GM19238 (cell line): ENCODE data around the gene CDRT4.
"Not testable (repeated sequence)": the region's sequence is repeated elsewhere in the genome, so short reads cannot be mapped to it uniquely, and the experiment has no call there.

Experiments used
- DNase-seq: peaks from one replicate; pipeline ENCODE4 v3.0.0; 2011; ENCODE audit warnings: low spot score; ENCODE audit not compliant: insufficient read length

Gene CDRT4

GRCh38 chr17:15456972-15457722 lies 10.3 kb downstream of the CDRT4 start:
- DNase-seq, result no peak

GRCh38 chr17:15456496-15456895 lies 10.9 kb downstream of the CDRT4 start:
- no peak for DNase-seq

DNA sequence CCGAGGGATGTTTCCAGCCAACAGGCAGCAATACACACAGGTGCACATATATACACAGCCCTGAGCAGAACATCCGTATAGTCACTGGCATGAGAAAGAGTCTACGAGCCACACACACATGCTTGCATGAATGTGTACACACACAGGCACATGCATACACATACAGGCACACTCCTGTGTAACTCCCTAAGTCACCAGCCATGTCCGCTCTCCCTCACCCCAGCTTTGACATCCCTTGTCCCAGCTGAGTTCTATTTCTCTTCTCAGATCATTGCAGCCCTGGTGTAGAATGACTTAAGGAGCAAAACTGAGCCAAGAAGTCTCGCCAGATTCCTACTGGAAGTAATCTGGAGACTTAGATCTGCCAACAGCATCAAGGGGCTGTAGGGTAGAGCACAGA lies 13.1 kb downstream of the CDRT4 start:
- DNase-seq, result no peak

- no peak for DNase-seq
These were observed 13.6 kb downstream of the CDRT4 start for GRCh38 chr17:15453782-15454181.

- DNase-seq, result no peak
These were observed 14.2 kb downstream of the CDRT4 start for GRCh38 chr17:15453246-15453645.

- DNase-seq, result no peak
These were observed 14.7 kb downstream of the CDRT4 start for GRCh38 chr17:15452746-15453145.

DNA sequence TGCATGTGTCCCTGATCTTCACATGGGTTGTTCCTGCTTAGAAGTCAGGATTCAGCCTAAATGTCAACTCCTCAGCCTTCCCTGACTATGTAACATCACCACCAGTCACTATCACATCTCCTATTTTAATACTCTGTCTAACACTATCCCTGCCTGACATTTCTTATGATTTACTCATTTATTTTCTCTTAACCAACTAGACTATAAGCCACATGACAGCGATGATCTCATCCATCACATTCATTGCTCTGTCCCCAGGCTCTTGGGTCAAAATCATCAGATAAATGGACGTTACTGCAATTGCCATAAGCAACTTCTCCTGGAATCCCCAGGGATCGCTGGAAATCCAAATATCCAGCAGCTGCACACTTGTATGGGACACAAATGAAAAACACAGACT lies 15.7 kb downstream of the CDRT4 start:
- DNase-seq, result no peak

DNA sequence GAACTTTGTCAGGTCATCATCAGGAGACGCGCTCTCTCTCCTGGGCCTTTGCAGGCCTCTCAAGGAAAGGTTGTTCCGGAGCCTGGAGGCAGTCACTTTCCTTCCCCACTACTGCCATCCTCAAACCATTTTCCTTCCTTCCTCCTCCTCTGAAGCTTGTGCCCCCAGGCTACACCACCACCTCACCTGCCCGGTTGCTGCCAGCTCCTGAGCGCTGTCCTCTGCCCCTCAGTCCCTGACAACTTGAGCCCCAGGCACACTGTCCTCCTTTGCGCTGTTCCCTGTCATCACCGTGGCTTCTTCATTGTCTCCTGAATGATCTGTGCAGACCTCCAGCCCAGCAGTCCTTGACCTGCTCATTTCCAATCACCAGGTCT lies 18.9 kb downstream of the CDRT4 start:
- no peak for DNase-seq

DNA sequence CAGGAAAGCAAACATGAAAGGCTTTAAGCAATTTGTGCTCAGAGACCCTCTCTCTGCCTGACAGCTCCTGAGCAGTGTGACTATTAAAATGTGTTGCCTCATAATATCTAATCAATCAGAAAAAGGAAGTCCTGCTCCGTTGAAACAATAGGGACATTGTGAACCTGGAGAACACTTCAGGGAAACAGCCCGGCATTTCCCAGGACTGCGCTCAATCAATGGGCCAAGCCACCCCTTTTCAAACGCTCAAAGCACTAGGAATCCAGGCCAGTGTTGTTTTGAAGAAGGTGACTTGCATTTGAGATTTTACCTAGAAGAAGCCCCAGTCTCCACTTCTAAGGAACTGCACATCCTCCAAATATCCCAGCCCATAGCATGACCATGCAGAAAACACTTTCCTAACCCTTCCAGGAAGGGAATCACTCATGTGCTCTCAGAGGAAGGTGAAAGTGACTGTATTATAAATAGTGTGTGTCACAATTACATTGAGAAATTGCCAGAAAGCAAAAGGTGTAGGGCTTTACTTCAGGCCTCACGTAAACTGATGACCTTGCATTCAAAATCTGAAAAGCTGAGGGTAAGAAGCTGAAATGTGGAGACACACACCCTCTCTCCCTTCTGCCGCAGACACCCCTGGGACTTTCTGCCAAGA lies 19.4 kb downstream of the CDRT4 start:
- DNase-seq, result no peak

GRCh38 chr17:15446036-15446435 lies 21.4 kb downstream of the CDRT4 start:
- no peak for DNase-seq

- no peak for DNase-seq
These were observed 22.6 kb downstream of the CDRT4 start for GRCh38 chr17:15444805-15445204.

GRCh38 chr17:15442311-15443180 lies 24.9 kb downstream of the CDRT4 start:
- no peak for DNase-seq

GRCh38 chr17:15441315-15441714 lies 26.1 kb downstream of the CDRT4 start:
- DNase-seq, result no peak

DNA sequence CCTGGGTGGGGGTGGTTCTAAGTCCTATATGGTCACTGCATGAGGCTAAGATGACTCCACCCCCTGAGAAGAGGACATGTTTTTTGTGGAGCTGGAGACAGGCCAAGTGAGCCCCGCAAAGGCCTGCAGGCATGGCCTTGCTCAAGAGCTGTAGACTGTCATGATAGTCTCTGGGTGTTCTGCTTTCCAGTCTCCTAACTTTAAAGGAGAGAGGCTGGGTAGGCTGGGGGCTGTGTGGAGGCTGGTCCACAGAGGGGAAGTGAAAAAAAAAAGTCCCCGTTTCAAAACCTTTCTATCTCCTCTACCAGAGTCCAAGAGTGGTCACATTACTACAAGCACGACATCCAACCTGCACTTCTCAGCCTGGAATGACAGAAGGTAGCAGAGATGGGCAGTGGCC lies 27.1 kb downstream of the CDRT4 start:
- DNase-seq, result no peak

DNA sequence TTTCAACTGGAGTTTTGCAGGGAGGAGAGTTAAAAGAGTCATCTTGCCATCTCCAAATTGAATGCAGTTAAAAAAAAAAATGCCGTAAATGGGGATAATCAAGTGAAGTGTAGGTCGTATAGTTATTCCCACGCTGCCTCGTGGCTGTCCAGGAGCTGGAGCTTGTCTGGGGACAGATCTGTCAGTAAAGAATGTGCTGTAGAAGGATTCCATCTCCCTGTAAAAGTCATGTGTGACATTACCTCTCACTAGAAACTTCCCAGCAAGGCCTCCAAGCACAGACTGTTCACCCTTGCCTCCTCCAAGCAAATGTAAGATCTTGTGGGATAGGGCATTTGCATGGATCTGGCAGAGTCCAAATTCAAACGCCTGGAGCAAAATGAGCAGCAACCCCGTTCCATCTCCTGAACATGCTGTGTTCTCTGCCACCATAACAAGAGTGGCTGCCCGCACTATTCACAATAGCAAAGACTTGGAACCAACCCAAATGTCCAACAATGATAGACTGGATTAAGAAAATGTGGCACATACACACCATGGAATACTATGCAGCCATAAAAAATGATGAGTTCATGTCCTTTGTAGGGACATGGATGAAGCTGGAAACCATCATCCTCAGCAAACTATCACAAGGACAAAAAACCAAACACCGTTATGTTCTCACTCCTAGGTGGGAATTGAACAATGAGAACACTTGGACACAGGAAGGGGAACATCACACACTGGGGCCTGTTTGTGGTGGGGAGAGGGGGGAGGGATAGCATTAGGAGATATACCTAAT lies 28.0 kb downstream of the CDRT4 start:
- DNase-seq, result not testable (repeated sequence)

- DNase-seq, result no peak
These were observed 28.8 kb downstream of the CDRT4 start for GRCh38 chr17:15438491-15439105.

GRCh38 chr17:15437303-15437635 lies 30.2 kb downstream of the CDRT4 start:
- DNase-seq, result no peak

DNA sequence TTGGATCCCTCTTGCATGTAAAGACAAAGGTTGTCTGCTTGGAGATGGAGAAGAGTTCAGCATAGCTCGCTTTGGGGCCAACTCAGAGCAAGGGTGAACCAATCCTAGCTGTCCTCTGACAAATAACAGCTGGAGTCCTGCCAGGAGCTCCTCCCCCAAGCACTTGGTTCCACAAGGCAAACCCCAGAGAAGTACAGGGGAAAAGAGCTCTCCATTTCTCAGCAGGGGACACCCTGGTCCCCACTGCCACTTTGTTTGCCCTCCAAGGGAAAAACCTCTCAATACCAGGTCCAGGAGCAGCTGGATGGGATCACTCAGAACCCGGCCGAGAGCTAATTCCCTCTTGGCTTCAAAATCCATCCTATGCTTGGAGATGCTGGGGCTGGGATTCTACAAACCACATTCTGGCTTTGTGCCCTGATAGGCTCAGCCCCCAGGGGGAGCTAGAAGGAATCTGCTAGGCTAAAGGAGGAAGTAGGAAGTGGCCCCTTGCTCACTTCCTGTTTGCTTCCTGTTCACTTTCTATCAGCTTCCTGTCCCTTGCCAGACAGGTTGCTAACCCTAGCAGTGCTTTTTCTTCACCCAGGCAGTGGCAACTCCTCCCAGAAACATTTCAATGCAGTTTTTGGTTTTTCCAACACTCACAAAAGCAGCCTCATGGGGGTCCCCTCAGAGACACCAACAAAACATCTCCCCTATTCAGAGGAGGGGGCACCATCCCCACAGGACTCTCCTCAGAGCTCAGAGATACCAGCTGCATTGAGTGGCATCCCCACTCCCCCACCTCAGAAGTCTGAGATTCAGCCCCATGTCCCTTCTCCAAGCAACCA lies 30.7 kb downstream of the CDRT4 start:
- DNase-seq, result no peak

DNA sequence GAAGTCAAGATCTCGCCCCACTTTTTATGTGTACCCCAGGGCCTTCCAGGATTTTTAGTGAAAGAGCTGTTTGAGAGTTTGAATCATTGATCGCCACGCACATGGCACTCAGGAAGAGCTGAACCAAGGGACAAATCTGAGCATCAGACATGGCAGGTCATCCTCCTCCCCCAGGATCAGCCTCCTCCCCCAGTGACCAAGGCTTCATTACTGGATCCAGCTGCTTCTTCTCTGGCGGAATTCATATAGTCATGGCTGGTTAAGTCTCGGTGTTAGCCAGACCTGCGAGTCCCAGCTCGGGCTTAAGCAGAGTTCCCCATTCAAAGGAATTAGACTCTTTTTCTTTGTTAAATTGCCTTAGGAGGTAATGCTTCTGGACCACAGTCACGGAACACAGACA lies 32.5 kb downstream of the CDRT4 start:
- DNase-seq, result no peak
